SK-N-MC (cell line): ENCODE measurements around the gene RASSF3.

Source experiments
- EZH2 ChIP-seq: fragments of 200-600 bp; sonication (generic); IDR thresholded peaks from one replicate; pipeline ENCODE4 v1.6.1; 2017; ENCODE audit warnings: antibody characterized with exemption
- POLR2AphosphoS5 ChIP-seq: IDR thresholded peaks from 2 replicates; pipeline ENCODE4 v1.6.1; 2012; ENCODE audit warnings: mild to moderate bottlenecking, low read depth, low read length, borderline replicate concordance

- TF ChIP-seq POLR2AphosphoS5 = no peak
- no peak for TF ChIP-seq EZH2
Observed at GRCh38 chr12:64695550-64695949, 85.3 kb downstream of the RASSF3 start.
